ENCODE measurements around the gene SLA2.

DNA sequence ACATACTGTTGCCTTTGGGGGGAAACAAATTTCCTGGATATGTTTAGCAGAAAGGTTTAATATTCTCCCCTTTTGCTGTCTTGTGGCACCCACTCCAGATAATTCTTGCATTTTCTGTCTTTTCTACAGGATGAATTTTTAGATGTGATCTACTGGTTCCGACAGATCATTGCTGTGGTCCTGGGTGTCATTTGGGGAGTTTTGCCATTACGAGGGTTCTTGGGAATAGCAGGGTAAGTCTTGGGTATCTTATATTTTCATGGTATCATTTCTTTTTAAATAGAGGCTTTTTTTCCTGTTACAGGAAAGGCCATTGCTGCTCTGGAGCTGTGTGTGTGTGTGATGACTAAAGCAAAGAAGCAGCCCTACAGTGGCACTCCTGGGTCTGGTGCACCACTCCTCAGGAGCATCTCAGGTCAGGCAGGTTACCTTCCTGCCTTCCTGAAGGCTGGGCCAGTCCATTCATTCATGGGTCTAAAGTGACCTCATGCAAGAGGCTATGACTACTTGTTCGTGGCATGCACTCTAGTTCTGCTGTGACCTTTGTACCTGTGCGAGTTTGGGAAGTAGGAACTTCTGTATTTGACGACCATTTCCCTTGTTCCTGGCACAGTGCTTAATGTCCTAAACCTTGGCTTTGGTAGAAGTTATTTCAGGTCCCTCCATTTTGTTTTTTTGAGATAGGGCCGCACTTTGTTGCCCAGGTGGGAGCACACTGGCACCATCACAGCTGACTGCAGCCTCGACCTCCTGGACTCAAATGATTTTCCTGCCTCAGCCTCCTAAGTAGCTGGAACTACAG is 38.2 kb downstream of the SLA2 start:
- TF ChIP-seq TAF1 (IDR thresholded peaks at IDR 0.05; ENCODE audit: borderline replicate concordance, insufficient read depth, low read length) (no peak), POLR2AphosphoS5 (IDR thresholded peaks at IDR 0.05; ENCODE audit: low read depth, low read length) (no peak), SIN3A (IDR thresholded peaks at IDR 0.05; ENCODE audit: borderline replicate concordance, insufficient read depth, low read length) (no peak)
- TF ChIP-seq, protein P1, sequence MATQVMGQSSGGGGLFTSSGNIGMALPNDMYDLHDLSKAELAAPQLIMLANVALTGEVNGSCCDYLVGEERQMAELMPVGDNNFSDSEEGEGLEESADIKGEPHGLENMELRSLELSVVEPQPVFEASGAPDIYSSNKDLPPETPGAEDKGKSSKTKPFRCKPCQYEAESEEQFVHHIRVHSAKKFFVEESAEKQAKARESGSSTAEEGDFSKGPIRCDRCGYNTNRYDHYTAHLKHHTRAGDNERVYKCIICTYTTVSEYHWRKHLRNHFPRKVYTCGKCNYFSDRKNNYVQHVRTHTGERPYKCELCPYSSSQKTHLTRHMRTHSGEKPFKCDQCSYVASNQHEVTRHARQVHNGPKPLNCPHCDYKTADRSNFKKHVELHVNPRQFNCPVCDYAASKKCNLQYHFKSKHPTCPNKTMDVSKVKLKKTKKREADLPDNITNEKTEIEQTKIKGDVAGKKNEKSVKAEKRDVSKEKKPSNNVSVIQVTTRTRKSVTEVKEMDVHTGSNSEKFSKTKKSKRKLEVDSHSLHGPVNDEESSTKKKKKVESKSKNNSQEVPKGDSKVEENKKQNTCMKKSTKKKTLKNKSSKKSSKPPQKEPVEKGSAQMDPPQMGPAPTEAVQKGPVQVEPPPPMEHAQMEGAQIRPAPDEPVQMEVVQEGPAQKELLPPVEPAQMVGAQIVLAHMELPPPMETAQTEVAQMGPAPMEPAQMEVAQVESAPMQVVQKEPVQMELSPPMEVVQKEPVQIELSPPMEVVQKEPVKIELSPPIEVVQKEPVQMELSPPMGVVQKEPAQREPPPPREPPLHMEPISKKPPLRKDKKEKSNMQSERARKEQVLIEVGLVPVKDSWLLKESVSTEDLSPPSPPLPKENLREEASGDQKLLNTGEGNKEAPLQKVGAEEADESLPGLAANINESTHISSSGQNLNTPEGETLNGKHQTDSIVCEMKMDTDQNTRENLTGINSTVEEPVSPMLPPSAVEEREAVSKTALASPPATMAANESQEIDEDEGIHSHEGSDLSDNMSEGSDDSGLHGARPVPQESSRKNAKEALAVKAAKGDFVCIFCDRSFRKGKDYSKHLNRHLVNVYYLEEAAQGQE (IDR thresholded peaks at IDR 0.05; ENCODE audit: insufficient read depth in 1 of 2, low read depth in 2 of 2, low read length in 2 of 2), result no peak

Measured in PFSK-1 (cell line).